Mesendoderm (in vitro differentiated cells): ENCODE measurements around the gene MRPL52.
A peak's percentile ranks its signal among the peaks of the same experiment; 100 is the strongest.
"Not testable (repeated sequence)": the region's sequence is repeated elsewhere in the genome, so short reads cannot be mapped to it uniquely, and the experiment has no call there.

Experiments used
- DNase-seq: peaks from one replicate; pipeline ENCODE4 v3.0.0; 2013
- H2AK5ac ChIP-seq: 2 replicates; pipeline ENCODE4 v1.6.1; 2013; ENCODE audit warnings: low read length, inconsistent platforms
- H2BK120ac ChIP-seq: 2 replicates; pipeline ENCODE4 v1.6.1; 2013; ENCODE audit warnings: low read depth, mild to moderate bottlenecking, low read length, moderate library complexity, mixed read lengths
- H2BK15ac ChIP-seq: replicated peaks from 2 replicates; pipeline ENCODE4 v1.6.1; 2013; ENCODE audit warnings: low read depth, mild to moderate bottlenecking, moderate library complexity
- H2BK5ac ChIP-seq: 2 replicates; pipeline ENCODE4 v1.6.1; 2013; ENCODE audit warnings: low read length, inconsistent platforms
- H3K18ac ChIP-seq: 2 replicates; pipeline ENCODE4 v1.6.1; 2013; ENCODE audit warnings: mild to moderate bottlenecking, low read length, mixed read lengths
- H3K23ac ChIP-seq: one replicate; pipeline ENCODE4 v1.6.1; 2013; ENCODE audit warnings: low read length
- H3K27ac ChIP-seq: 2 replicates; pipeline ENCODE4 v1.5.1; 2013; ENCODE audit warnings: low read depth, mild to moderate bottlenecking, inconsistent platforms, low read length, moderate library complexity
- H3K27me3 ChIP-seq: 2 replicates; pipeline ENCODE4 v1.6.1; 2013; ENCODE audit warnings: low read length, control low read depth, mild to moderate bottlenecking, inconsistent platforms; ENCODE audit not compliant: insufficient read depth, poor library complexity
- H3K36me3 ChIP-seq: 2 replicates; pipeline ENCODE4 v1.6.1; 2013; ENCODE audit warnings: low read length, inconsistent platforms; ENCODE audit not compliant: control insufficient read depth, insufficient read depth
- H3K4ac ChIP-seq: one replicate; pipeline ENCODE4 v1.6.1; 2013; ENCODE audit warnings: low read depth, mild to moderate bottlenecking, low read length, moderate library complexity
- H3K4me1 ChIP-seq: 2 replicates; pipeline ENCODE4 v1.6.1; 2013; ENCODE audit warnings: low read depth, low read length, inconsistent platforms; ENCODE audit not compliant: control insufficient read depth
- H3K4me2 ChIP-seq: 2 replicates; pipeline ENCODE4 v1.6.1; 2013; ENCODE audit warnings: low read length
- H3K4me3 ChIP-seq: 2 replicates; pipeline ENCODE4 v1.5.1; 2013; ENCODE audit warnings: mild to moderate bottlenecking, low read length
- H3K56ac ChIP-seq: one replicate; pipeline ENCODE4 v1.6.1; 2013; ENCODE audit warnings: low read length
- H3K79me1 ChIP-seq: 2 replicates; pipeline ENCODE4 v1.6.1; 2013; ENCODE audit warnings: low read length, inconsistent platforms
- H3K79me2 ChIP-seq: 2 replicates; pipeline ENCODE4 v1.6.1; 2013; ENCODE audit warnings: mild to moderate bottlenecking, low read length; ENCODE audit not compliant: control insufficient read depth, insufficient read depth
- H3K9ac ChIP-seq: 2 replicates; pipeline ENCODE4 v1.6.1; 2013; ENCODE audit warnings: low read length, inconsistent platforms
- H4K5ac ChIP-seq: one replicate; pipeline ENCODE4 v1.6.1; 2013; ENCODE audit warnings: low read length
- H4K8ac ChIP-seq: one replicate; pipeline ENCODE4 v1.6.1; 2013; ENCODE audit warnings: low read depth, mild to moderate bottlenecking, control low read depth, low read length, moderate library complexity
- WGBS: extraction: QIAGEN DNeasy Blood & Tissue Kit; methylation state at CpG from one replicate; pipeline ENCODE4 v1.1.7; 2013; ENCODE audit warnings: low lambda C conversion rate, missing lambda C conversion rate; ENCODE audit not compliant: insufficient coverage; ENCODE audit errors: extremely low coverage; 5-methylcytosine and 5-hydroxymethylcytosine counted together

The MRPL52 gene

GRCh38 chr14:22856428-22856827 is 26.7 kb downstream of the MRPL52 start:
- Histone ChIP-seq H2BK15ac (no peak overlapping the region), H2BK5ac (no peak overlapping the region), H3K18ac (no peak overlapping the region), H4K5ac (no peak overlapping the region), H3K27ac (no peak overlapping the region), H3K4me1 (no peaks in the 10 kb centered on the region), H3K4me3 (no peak overlapping the region), H3K23ac (no peak overlapping the region), H3K36me3 (no peaks in the 10 kb centered on the region), H2BK120ac (no peak overlapping the region), H3K27me3 (no peaks in the 10 kb centered on the region), H2AK5ac (no peak overlapping the region), H3K79me1 (no peaks in the 10 kb centered on the region), H3K4me2 (no peak overlapping the region), H3K9ac (no peak overlapping the region), H3K56ac (no peak overlapping the region), H3K79me2 (no peaks in the 10 kb centered on the region), H3K4ac (no peak overlapping the region), H4K8ac (no peak overlapping the region)
- no peak for DNase-seq
- WGBS = no CpG with 5 or more reads among the region's 5 CpGs

GRCh38 chr14:22860377-22860776 is 30.7 kb downstream of the MRPL52 start:
- H3K36me3 ChIP-seq, H3K27me3 ChIP-seq, H4K8ac ChIP-seq, H3K27ac ChIP-seq, H4K5ac ChIP-seq, H3K56ac ChIP-seq, H2BK5ac ChIP-seq, H2AK5ac ChIP-seq, H3K9ac ChIP-seq, H3K4me1 ChIP-seq, DNase-seq, H3K18ac ChIP-seq, H2BK15ac ChIP-seq, H3K4me3 ChIP-seq, H3K4ac ChIP-seq, H3K4me2 ChIP-seq, H3K79me2 ChIP-seq, H3K79me1 ChIP-seq, H2BK120ac ChIP-seq, H3K23ac ChIP-seq: not testable (repeated sequence)
- no CpG with 5 or more reads among the region's 3 CpGs for WGBS

- Histone ChIP-seq H3K4me3 (no peak overlapping the region), H2AK5ac (no peak overlapping the region), H2BK120ac (no peak overlapping the region), H3K79me1 (no peaks in the 10 kb centered on the region), H2BK15ac (no peak overlapping the region), H3K79me2 (no peaks in the 10 kb centered on the region), H3K4ac (no peak overlapping the region), H3K27ac (no peak overlapping the region), H3K4me1 (no peaks in the 10 kb centered on the region), H3K23ac (no peak overlapping the region), H2BK5ac (no peak overlapping the region), H3K36me3 (no peaks in the 10 kb centered on the region), H3K27me3 (no peaks in the 10 kb centered on the region), H3K56ac (no peak overlapping the region), H3K4me2 (no peak overlapping the region), H4K8ac (no peak overlapping the region), H4K5ac (no peak overlapping the region), H3K9ac (no peak overlapping the region), H3K18ac (no peak overlapping the region)
- no peak for DNase-seq
These were observed 32.0 kb downstream of the MRPL52 start for GRCh38 chr14:22861651-22862050.

- H3K36me3 ChIP-seq = no peaks in the 10 kb centered on the region
- DNase-seq = no peak
- H2BK120ac ChIP-seq = no peak overlapping the region
- H3K4ac ChIP-seq = no peak overlapping the region
- WGBS = no CpG with 5 or more reads among the region's 4 CpGs
- H3K79me2 ChIP-seq = no peaks in the 10 kb centered on the region
- no peaks in the 10 kb centered on the region for H3K4me1 ChIP-seq
- H2AK5ac ChIP-seq = no peak overlapping the region
- H4K5ac ChIP-seq = no peak overlapping the region
- H3K27ac ChIP-seq = no peak overlapping the region
- H3K4me3 ChIP-seq = no peak overlapping the region
- H3K18ac ChIP-seq = no peak overlapping the region
- H4K8ac ChIP-seq = no peak overlapping the region
- H3K27me3 ChIP-seq = no peaks in the 10 kb centered on the region
- no peak overlapping the region for H2BK15ac ChIP-seq
- no peak overlapping the region for H3K4me2 ChIP-seq
- no peaks in the 10 kb centered on the region for H3K79me1 ChIP-seq
- no peak overlapping the region for H3K56ac ChIP-seq
- no peak overlapping the region for H2BK5ac ChIP-seq
- H3K9ac ChIP-seq = no peak overlapping the region
- H3K23ac ChIP-seq = no peak overlapping the region
These were observed 35.3 kb downstream of the MRPL52 start for GRCh38 chr14:22864979-22865378.

GRCh38 chr14:22865424-22866405 is 36.0 kb downstream of the MRPL52 start:
- H3K56ac ChIP-seq = no peak overlapping the region
- H3K27me3 ChIP-seq = no peaks in the 10 kb centered on the region
- H3K36me3 ChIP-seq = no peaks in the 10 kb centered on the region
- H2BK15ac ChIP-seq = no peak overlapping the region
- H2BK5ac ChIP-seq = no peak overlapping the region
- no peak overlapping the region for H3K18ac ChIP-seq
- no peak overlapping the region for H2AK5ac ChIP-seq
- H3K4me1 ChIP-seq = no peaks in the 10 kb centered on the region
- H4K8ac ChIP-seq = no peak overlapping the region
- H3K9ac ChIP-seq = no peak overlapping the region
- H3K79me1 ChIP-seq = no peaks in the 10 kb centered on the region
- DNase-seq = peak; percentile 89
- H4K5ac ChIP-seq = no peak overlapping the region
- H3K23ac ChIP-seq = no peak overlapping the region
- no peak overlapping the region for H3K27ac ChIP-seq
- H3K4me3 ChIP-seq = no peak overlapping the region
- no CpG with 5 or more reads among the region's 6 CpGs for WGBS
- H3K4me2 ChIP-seq = no peak overlapping the region
- no peaks in the 10 kb centered on the region for H3K79me2 ChIP-seq
- no peak overlapping the region for H2BK120ac ChIP-seq
- H3K4ac ChIP-seq = no peak overlapping the region

GRCh38 chr14:22866874-22867273 is 37.2 kb downstream of the MRPL52 start:
- no peak overlapping the region for H3K4me2 ChIP-seq
- no peaks in the 10 kb centered on the region for H3K36me3 ChIP-seq
- H2AK5ac ChIP-seq = no peak overlapping the region
- no peak overlapping the region for H3K23ac ChIP-seq
- WGBS = no CpG with 5 or more reads among the region's 5 CpGs
- H2BK120ac ChIP-seq = no peak overlapping the region
- no peak overlapping the region for H3K56ac ChIP-seq
- H3K4me1 ChIP-seq = no peaks in the 10 kb centered on the region
- no peak overlapping the region for H3K4ac ChIP-seq
- H3K9ac ChIP-seq = no peak overlapping the region
- no peak for DNase-seq
- no peak overlapping the region for H4K8ac ChIP-seq
- H3K4me3 ChIP-seq = no peak overlapping the region
- no peaks in the 10 kb centered on the region for H3K79me1 ChIP-seq
- no peak overlapping the region for H4K5ac ChIP-seq
- H2BK5ac ChIP-seq = no peak overlapping the region
- no peaks in the 10 kb centered on the region for H3K27me3 ChIP-seq
- no peak overlapping the region for H3K18ac ChIP-seq
- no peak overlapping the region for H2BK15ac ChIP-seq
- no peaks in the 10 kb centered on the region for H3K79me2 ChIP-seq
- H3K27ac ChIP-seq = no peak overlapping the region
